Measurements from ENCODE around the gene GAB2. TPM values are rescaled to one million over a fixed set of nuclear protein-coding genes. Genes with fewer than 3 reads are reported as not detected.

GAB2 gene
- total RNA-seq, 1 experiment from 2014 or later = 3.3 TPM

- no peak overlapping the region for H4K91ac ChIP-seq (ENCODE audit: insufficient read length, low read depth, low read length)
- H2BK120ac ChIP-seq (ENCODE audit: low read depth, low read length, poor library complexity, severe bottlenecking) = no peak overlapping the region
- Mint-ChIP-seq H3K4me3 (no peak overlapping the region), H3K9me3 (no peaks in the 10 kb centered on the region; a peak in 1 of 5 replicates), H3K4me1 (peaks cover 9 to 22% of the 10 kb centered on the region in 2 experiments), H3K27ac (no peak overlapping the region; a peak in 1 of 7 replicates), H3K27me3 (ENCODE audit: low read depth) (no peaks in the 10 kb centered on the region), H3K36me3 (ENCODE audit: insufficient read depth in 1 of 3, low read depth in 3 of 3) (peaks cover 0 to 8% (median 0%) of the 10 kb centered on the region in 3 experiments; a peak in 2 of 7 replicates)
- no peaks in the 10 kb centered on the region; the same call in 1 of the 2 replicates for H3K4me1 ChIP-seq (ENCODE audit: insufficient read depth, low read length)
- no peak overlapping the region for H3K56ac ChIP-seq (ENCODE audit: insufficient read length, low read depth, low read length)
- no peak overlapping the region for H2AFZ ChIP-seq (ENCODE audit: low read length)
- no peak overlapping the region for H2BK20ac ChIP-seq (ENCODE audit: low read depth, low read length, poor library complexity, severe bottlenecking)
- H3K79me1 ChIP-seq (ENCODE audit: insufficient read depth, low read depth, low read length, poor library complexity, severe bottlenecking) = no peaks in the 10 kb centered on the region
- H2BK15ac ChIP-seq (ENCODE audit: low read depth, low read length) = no peak overlapping the region
- H3K9me3 ChIP-seq (ENCODE audit: control insufficient read depth, low read depth, low read length) = no peaks in the 10 kb centered on the region
- H3K4ac ChIP-seq (ENCODE audit: low read depth, low read length) = no peak overlapping the region
- no peak for TF ChIP-seq CTCF (conservative IDR thresholded peaks at IDR 0.05)
- H3K14ac ChIP-seq (ENCODE audit: insufficient read depth, low read length) = no peak overlapping the region
- H3K23me2 ChIP-seq (ENCODE audit: insufficient read length, low read depth, low read length, poor library complexity, severe bottlenecking) = no peaks in the 10 kb centered on the region
- no peak overlapping the region for H3K18ac ChIP-seq (ENCODE audit: insufficient read length, low read depth, low read length)
- H2AK5ac ChIP-seq (ENCODE audit: insufficient read length, low read length) = no peak overlapping the region
- DNase-seq = no peak
- H4K8ac ChIP-seq (replicated peaks; ENCODE audit: insufficient read length, low read depth, low read length) = no peak overlapping the region
- no peaks in the 10 kb centered on the region for H3K27me3 ChIP-seq (ENCODE audit: insufficient read depth, low read length)
- H3T11ph ChIP-seq (ENCODE audit: low read length) = no peak overlapping the region
- no peaks in the 10 kb centered on the region for H4K20me1 ChIP-seq (ENCODE audit: control insufficient read depth, insufficient read depth, insufficient read length)
- no peaks in the 10 kb centered on the region for H3K79me2 ChIP-seq (ENCODE audit: insufficient read depth, low read length)
- no peak overlapping the region for H2BK5ac ChIP-seq (ENCODE audit: insufficient read length, low read length)
- no peak overlapping the region for H3K27ac ChIP-seq (ENCODE audit: insufficient read length, low read depth, low read length)
- H4K5ac ChIP-seq (ENCODE audit: insufficient read length, low read depth, low read length) = no peak overlapping the region
- H2BK12ac ChIP-seq (ENCODE audit: insufficient read length, low read depth, low read length) = no peak overlapping the region
- WGBS (ENCODE audit: extremely low coverage, insufficient read length, low lambda C conversion rate) = no CpG with 5 or more reads among the region's 5 CpGs
- no peak overlapping the region for H3K9ac ChIP-seq (ENCODE audit: extremely low read depth, insufficient read length, low read length)
- H3K4me2 ChIP-seq (ENCODE audit: insufficient read depth, insufficient read length, low read length) = no peak overlapping the region
- H3K23ac ChIP-seq (ENCODE audit: insufficient read length, low read depth, low read length) = no peak overlapping the region
Observed at GRCh38 chr11:78314762-78315161, 102.9 kb downstream of the GAB2 start.

All from H9 (cell line).